HEK293 (cell line): Measurements from ENCODE around the gene LETM1.

Experiments
- CTCF ChIP-seq: fragments of 450-650 bp; formaldehyde crosslinking; IDR thresholded peaks from 2 replicates; pipeline ENCODE4 v1.5.1; 2016; ENCODE audit warnings: missing biosample characterization, missing genetic modification characterization
- HOXA7 ChIP-seq: sonication (generic); formaldehyde crosslinking; IDR thresholded peaks from 2 replicates; pipeline ENCODE4 v1.8.1; 2022; ENCODE audit warnings: missing genetic modification reagents, borderline replicate concordance
- HOXC10 ChIP-seq: sonication (generic); formaldehyde crosslinking; IDR thresholded peaks from 2 replicates; pipeline ENCODE4 v1.8.1; 2023; ENCODE audit warnings: mild to moderate bottlenecking, missing genetic modification reagents
- KLF10 ChIP-seq: fragments of 450-650 bp; IDR thresholded peaks from 2 replicates; pipeline ENCODE4 v1.5.1; 2018; ENCODE audit warnings: missing biosample characterization, mild to moderate bottlenecking, missing genetic modification characterization
- PBX3 ChIP-seq: sonication (generic); formaldehyde crosslinking; IDR thresholded peaks from 2 replicates; pipeline ENCODE4 v1.8.1; 2022; ENCODE audit warnings: mild to moderate bottlenecking, moderate library complexity, missing genetic modification reagents
- ZBTB10 ChIP-seq: fragments of 450-650 bp; formaldehyde crosslinking; IDR thresholded peaks from 2 replicates; pipeline ENCODE4 v1.5.1; 2016; ENCODE audit warnings: missing biosample characterization, missing genetic modification characterization
- ZBTB20 ChIP-seq: fragments of 450-650 bp; formaldehyde crosslinking; IDR thresholded peaks from 2 replicates; pipeline ENCODE4 v1.5.1; 2016; ENCODE audit warnings: missing biosample characterization, missing genetic modification characterization
- ZBTB6 ChIP-seq: fragments of 450-650 bp; formaldehyde crosslinking; IDR thresholded peaks from 2 replicates; pipeline ENCODE4 v1.5.1; 2017; ENCODE audit warnings: missing biosample characterization, missing genetic modification characterization
- ZBTB7A ChIP-seq: fragments of 450-650 bp; formaldehyde crosslinking; IDR thresholded peaks from 2 replicates; pipeline ENCODE4 v1.5.1; 2016; ENCODE audit warnings: low read depth, missing biosample characterization, missing genetic modification characterization
- ZNF18 ChIP-seq: fragments of 450-650 bp; formaldehyde crosslinking; IDR thresholded peaks from 2 replicates; pipeline ENCODE4 v1.5.1; 2016; ENCODE audit warnings: missing biosample characterization, missing genetic modification characterization
- ZNF518A ChIP-seq: fragments of 450-650 bp; formaldehyde crosslinking; conservative IDR thresholded peaks from 2 replicates; pipeline ENCODE4 v1.5.1; 2016; ENCODE audit warnings: low read depth, missing biosample characterization, missing genetic modification characterization
- ZNF664 ChIP-seq: fragments of 450-650 bp; formaldehyde crosslinking; IDR thresholded peaks from 2 replicates; pipeline ENCODE4 v1.5.1; 2016; ENCODE audit warnings: missing biosample characterization, missing genetic modification characterization
- ZNF777 ChIP-seq: fragments of 450-650 bp; formaldehyde crosslinking; IDR thresholded peaks from 2 replicates; pipeline ENCODE4 v1.5.1; 2017; ENCODE audit warnings: missing biosample characterization, missing genetic modification characterization, borderline replicate concordance

GRCh38 chr4:1819816-1820215 is 36.1 kb downstream of the LETM1 start:
- TF ChIP-seq ZBTB7A (tag by site-specific recombination) (no peak), ZNF518A (tag by site-specific recombination) (no peak), HOXC10 (CRISPR knock-in tag) (no peak), ZNF777 (tag by site-specific recombination) (no peak), HOXA7 (CRISPR knock-in tag) (no peak), ZBTB6 (tag by site-specific recombination) (no peak), ZBTB20 (tag by site-specific recombination) (no peak), PBX3 (CRISPR knock-in tag) (no peak), ZBTB10 (tag by site-specific recombination) (no peak), KLF10 (tag by site-specific recombination) (no peak), ZNF664 (tag by site-specific recombination) (no peak), CTCF (tag by site-specific recombination) (no peak), ZNF18 (tag by site-specific recombination) (no peak)
